DMS153 (cell line): ENCODE data around the gene R3HDM1.
"Not testable (repeated sequence)": the region's sequence is repeated elsewhere in the genome, so short reads cannot be mapped to it uniquely, and the experiment has no call there.

Source experiments
- DNase-seq: peaks from one replicate; lab custom pipeline; 2025; lab: John Stamatoyannopoulos, UW

The R3HDM1 gene

DNA sequence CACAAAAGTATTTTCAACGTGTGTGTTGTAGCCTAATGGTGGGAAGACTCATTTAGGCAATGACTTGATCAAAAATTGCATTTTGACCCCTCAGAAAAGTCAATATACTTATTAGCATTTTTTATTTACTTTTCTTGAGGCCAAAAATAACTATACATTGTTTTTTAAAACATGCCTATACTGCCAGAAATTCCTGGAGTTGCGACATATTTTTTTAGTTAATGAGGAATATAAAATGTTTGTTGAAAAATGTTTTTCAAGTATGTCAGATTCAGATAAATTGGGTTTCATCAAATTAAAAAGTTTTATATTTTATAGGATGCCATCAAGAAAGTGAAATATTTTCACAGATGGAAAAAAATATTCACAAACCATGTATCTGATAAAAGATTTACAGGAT lies 39.6 kb downstream of the R3HDM1 start:
- DNase-seq = no peak

DNA sequence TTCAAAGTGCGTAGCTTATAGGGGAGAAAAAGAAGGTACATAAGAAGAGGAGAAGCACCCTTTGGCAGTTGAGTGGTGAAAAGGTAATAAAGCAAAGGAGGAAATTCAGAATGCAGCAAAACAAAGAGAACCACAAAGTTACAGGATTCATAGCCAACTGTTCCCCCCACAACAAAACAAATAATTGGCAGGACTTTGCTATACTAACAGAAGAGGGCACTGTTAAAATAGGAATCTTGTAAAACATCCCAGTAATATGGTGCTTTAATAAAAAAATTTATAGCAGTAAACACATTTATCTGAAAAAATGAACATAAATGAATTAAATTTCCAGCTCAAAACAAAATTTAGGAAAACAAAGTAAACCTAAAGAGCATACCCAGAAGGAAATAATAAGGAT lies 42.3 kb downstream of the R3HDM1 start:
- no peak for DNase-seq

DNA sequence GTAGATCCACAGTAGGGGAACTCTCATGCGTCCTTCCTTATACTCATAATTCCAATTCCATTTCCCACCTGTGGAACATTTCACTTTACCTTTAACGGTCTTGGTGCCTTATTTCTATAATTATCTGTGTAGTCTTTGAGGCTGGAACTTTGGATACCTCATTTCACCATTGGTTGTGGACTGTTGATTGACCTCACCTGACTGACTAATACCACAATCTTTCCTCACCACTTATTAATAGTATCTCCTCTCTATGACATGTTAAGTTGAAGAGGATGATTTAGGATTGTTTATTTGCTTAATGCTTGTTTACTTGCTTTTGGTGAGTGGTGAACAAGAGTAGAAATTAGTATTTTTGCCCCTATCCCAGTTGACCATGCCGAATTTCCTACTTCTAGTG lies 50.0 kb downstream of the R3HDM1 start:
- DNase-seq = no peak

DNA sequence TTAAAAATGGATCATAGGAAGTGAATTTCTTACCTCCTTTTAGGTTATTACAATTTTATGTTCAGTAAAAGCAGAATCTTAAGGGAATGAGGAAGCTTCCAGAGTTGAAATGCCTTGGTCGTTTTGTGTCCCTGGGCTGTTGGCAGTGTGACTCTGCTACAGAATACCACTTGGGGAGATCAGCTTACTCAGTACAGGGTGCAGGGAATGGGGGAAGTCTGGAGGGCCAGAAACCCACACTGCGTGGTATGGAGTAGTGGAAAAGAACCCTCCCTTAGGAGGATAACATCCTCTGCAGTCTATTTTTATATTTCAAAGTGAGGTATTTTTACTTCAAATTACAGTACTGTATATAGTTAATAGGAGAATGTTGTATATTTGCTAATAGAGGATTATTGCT lies 51.1 kb downstream of the R3HDM1 start:
- DNase-seq = no peak

DNA sequence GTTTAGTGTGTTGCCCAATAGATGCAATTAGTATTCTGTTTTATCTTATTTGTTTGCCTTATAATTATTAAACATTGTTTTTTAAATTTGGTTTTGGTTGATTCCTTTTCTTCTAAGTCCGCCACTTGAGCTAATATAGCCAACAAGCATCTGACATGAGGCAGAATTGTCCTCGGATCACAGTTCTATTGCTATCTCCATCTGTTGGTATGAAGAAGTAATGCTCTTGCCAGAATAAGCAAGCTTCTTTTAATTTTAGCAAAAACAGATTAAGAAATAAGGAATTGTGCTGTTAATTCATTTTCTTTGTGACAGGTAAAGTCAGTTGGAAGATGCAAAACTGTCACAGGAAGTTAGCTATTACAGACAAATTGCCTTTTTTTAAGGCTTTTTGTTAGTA lies 54.3 kb downstream of the R3HDM1 start:
- DNase-seq = no peak

DNA sequence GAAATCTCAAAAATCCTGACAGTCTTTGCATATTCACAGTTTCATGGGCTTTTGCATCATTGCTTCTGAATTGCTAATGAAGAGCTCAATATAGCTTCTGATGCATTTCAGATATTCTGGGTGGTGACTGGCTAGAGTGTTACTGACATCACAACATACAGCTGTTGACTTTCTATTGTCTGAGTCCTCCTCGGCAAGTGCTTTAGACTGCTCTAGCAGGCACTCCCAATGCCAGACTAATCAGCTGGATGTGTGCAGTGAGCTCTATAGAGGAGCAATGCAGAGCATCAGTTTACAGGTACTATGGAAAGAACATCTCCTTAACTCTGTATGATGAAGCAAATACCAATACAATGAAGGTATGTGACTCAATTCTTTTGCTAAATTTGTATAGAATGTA lies 54.9 kb downstream of the R3HDM1 start:
- no peak for DNase-seq

DNA sequence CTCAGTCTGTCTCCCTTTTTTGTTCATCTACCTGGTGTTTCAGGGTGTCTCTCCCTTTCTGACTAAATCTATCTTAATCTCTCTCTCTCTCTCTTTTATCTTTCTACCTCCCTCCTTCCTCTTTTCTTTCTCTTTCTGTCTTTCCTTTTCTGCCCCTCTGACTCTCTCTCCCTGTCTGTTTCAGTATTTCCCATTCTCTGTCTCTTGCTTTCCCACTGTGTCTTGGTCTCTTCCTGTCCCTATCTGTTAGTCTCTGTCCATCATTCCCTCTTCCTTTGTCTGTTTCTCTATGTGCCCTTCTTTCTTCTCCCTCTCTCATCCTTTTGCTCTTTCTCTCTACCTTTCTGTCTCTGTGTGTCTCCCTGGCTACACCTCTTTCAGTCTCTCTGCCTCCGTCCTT lies 56.7 kb downstream of the R3HDM1 start:
- DNase-seq = no peak

DNA sequence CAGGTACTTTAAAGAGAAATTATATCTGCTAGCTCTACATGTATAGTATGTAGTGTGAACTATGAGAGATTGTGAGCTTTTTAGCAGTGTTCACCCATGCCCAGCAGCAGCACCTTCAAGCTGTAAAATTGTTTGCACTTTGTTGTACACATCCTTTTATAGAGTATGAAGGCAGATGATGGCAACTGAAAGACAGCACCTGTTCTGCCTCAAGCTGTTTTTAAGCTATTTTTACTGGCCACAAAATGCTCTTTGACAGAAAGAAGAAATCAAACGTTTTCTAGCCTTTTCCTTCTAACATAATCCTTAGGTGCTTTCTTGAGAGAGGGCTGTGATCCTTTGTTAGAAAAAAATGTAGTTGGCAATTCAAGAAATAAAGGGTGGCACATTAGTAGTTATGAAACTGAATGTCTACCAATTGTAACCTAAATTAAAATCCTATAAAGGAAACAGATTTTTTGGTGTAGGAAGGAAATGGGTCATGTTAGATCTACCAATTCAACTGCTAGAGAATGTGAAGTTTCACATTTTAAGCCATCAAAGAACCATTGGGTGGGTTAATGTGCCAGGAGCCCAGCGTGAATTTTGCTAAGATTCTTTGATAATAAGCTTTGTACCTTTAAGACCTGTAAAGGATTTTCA lies 59.5 kb downstream of the R3HDM1 start:
- no peak for DNase-seq

DNA sequence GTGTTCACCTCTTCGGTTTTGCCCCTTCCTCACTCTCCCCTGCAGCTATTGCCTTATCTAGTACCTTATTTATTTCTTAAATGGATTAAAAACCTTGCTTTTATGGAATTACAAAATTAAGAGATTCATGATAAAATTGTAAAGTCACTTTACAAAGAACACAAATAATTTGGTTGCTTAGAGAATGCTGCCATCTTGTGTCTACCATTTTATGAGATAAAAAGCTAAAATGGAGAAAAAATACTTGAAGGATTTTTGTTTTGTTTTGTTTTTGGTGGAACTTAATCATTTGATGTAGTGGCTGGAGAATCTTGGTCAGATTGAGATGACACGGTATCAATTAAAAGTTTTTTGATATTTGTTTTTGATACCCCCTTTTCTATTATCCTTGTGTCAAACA lies 69.6 kb downstream of the R3HDM1 start:
- DNase-seq = no peak

DNA sequence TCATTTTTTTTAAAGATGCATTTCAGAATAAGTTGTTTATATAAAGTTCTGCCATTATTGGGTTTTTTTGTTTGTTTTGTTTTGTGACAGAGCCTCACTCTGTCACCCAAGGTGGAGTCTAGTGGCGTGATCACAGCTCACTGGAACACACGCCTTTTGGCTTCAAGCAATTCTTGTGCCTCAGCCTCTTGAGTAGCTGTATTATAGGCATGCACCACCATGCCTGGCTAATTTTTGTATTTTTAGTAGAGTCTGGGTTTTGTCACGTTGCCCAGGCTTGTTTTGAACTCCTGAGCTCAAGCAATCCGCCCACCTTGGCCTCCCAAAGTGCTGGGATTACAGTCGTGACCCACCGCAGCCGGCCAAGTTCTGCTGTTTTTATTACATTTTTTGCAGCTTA lies 72.3 kb downstream of the R3HDM1 start:
- DNase-seq = no peak

DNA sequence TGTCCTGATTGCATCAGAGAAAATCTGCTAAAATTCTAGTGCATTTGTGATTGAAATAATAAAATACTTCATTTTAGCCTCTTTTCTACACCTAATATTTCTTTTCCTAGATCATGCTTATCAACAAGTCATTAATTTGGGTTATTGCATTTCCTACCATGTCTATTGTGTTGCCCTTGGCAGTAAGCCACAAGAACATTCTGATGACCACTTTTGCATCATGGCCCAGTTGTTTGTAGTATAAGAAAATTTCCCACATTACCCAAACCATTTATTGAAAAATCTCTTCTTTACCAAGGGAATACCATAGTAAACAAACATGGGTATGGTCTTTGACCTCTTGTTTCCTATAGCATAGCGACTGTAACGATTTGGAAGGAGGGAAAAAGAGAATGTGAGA lies 76.3 kb downstream of the R3HDM1 start:
- no peak for DNase-seq

DNA sequence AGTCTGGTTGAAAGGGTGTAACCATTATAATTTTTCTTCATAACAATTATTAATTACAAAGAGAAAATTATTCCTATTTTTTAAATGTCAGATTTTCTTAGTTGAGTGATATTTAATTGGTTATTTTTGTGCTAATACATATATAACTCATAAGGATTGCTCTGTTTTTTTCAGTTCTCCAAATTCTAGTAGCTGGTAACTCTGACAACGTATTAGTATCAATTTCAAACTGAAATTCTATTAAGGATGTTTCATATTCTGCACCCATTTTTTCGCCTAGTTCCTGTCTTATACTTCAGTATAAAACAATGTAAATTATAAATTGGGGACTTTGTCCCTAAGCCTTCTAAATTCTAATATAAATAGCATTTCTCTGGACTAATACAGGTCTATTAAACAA lies 81.0 kb downstream of the R3HDM1 start:
- DNase-seq = no peak

DNA sequence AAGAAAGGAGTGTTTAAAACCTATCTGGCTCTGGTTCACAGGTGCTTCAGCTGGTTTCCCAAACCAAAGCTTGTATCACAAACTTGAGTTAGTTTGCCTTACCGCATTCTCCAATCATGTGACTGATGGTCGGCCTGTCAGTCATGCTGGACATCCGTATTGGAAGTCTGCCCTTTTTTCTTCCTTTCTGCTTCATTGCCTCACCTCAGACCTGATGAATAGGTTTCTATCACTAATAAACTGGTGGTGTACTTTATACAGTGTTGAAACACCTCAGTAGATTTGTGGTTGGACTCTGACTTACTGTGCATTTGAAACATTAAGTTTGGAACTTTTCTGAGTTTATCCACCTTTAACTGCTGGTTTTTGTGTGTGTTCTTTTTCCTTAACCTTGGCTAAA lies 84.1 kb downstream of the R3HDM1 start:
- no peak for DNase-seq

DNA sequence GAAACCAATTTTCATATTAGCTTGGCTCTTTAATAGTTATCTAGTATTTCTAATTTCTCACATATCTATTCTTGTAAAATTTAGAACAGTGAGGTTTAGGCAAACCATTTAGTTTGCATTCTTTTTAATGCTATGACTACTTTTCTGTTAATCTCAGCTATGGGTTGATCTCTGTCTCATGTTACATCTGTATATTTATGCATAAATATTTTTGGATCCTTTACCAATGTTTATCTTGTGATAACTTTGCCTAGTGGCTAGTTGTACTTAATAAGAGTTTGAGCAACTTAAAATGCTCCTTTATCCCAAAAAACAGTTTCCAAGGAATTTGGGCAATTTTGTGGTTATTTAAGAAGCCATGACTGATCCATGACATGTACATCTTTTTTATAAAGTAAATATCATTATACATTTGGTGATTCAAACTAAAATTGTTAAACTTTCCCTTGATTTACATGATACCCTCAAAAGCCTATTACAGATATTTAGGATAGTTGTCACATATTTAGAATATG lies 86.3 kb downstream of the R3HDM1 start:
- DNase-seq = no peak

DNA sequence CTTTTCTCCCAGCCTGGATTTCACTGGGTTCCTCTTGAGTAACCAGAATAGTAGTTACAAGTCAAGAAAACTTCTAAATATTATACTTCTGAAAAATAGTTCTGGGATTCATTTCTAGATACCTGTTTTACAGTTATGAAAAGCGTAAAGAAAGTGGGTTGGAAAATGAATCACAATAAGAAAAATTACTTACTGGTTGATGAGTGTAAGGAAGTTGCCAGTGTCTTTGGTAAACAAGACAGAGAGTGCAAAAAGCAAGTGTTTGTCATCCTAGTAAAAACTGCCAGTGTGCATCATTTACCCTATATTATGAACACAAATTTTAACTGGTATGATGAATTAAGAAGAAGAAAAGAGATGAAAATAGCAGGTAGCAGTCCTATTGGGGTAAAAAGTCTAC lies 88.9 kb downstream of the R3HDM1 start:
- DNase-seq = no peak

DNA sequence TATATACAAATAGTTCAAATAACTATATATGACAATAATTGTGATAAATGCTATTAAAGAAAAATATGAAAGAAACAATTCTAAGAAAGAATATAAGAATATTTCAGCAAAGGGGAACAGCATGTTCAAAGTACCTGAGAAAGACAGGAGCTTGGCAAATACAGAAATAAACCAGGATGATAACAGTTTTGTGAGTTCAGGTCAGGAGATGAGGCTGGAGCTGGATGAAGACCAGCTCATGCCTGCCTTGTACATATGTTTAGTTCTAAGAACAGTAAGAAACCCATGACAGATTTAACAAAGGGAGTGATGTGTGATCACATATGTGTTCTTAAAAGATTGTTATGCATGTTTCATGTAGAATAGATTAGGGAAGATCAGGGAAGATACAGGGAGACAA lies 98.2 kb downstream of the R3HDM1 start:
- DNase-seq = no peak

DNA sequence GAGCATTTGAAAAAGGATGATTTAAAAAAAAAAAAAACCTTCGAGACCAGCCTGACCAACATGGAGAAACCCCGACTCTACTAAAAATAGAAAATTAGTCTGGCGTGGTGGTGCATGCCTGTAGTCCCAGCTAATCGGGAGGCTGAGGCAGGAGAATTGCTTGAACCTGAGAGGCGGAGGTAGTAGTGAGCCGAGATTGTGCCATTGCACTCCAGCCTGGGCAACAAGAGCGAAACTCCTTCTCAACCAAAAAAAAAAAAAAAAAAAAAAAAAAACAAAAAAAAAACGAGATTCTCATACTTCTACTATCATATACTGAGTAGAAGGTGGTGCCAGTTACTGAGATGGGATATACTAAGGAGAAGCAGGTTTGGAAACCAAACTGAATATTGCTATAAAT lies 98.8 kb downstream of the R3HDM1 start:
- not testable (repeated sequence) for DNase-seq

DNA sequence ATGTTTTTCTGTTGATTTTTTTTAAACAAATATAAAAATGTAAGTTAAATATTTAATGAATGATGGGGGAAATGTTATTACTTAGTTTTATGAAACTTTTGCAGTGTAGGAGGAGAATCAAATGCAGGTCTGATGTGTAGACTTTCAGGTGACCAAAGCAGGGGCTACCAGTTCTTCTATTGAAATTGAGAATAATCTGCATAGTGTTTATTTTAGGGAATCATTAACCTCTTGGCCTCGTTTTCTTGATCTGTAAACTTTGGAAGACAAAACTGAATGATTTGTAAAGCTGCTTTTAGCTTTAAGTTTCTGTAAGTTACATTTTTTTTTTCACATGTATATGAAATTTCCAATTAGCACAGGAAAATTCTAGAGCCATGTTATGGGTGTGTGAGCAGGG lies 99.2 kb downstream of the R3HDM1 start:
- DNase-seq = no peak

DNA sequence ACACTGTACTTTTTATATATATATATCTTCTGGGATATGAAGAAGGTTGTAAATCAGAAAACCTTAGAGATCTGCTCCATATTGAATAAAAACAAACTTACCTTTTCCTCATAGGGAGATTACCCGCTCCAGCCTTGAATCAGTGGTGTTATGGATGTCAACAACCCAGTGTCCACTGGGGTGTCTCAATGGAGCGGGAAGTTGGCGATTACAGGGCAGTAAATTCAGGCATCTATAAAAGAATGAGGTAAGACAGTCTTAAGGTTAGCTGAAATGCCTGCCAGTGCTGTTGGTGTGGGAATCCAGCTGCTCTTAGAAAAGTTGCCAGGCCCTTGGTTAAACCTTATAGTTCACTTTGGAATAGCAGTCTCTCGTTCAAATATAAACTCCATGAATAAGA lies 102.3 kb downstream of the R3HDM1 start:
- DNase-seq = no peak

DNA sequence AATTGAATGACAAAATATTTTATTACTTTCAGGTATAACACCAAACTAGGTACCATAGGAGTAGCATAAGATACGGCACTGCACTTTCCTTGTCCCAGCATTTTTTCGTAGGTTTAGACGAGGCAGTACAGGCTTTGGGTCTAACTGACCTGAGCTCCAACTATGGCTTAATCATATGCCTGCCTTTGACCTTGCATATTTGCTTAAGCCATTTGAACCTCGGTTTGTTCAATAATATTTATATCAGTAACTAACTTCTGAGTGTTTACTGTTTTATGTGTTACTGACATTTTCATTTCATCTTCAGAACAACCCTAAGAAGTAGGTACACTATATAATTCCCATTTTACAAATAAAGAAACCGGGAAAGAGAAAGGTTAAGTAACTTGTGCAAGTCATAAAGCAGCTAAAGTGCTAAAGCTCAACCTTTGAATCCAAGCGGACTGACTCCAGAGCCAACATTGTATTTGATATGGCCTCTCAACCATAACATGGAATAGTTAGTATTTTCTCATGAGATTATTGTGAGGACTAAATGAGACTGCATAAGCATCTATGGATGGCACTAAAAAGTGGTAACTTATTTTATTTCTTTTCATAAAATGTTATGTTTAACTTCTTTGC lies 104.0 kb downstream of the R3HDM1 start:
- DNase-seq = no peak

DNA sequence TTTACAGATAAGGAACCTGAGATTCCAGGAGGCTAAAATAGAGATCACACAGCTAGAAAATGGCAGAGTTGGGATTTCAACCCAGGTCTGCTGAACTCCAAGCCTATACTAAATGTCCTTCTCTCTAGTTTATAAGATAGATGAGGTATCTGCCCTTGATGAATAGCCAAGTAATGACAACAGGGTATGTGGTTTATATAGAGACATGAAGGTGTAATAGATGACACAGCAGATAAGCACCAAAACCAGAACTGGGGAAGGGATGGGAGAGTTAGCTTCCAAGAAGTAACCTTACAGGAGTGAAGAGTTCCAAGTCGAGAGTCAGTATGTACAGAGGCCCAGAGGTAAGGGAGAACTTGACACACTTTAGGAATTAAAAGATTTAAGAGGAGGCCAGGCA lies 105.7 kb downstream of the R3HDM1 start:
- no peak for DNase-seq

DNA sequence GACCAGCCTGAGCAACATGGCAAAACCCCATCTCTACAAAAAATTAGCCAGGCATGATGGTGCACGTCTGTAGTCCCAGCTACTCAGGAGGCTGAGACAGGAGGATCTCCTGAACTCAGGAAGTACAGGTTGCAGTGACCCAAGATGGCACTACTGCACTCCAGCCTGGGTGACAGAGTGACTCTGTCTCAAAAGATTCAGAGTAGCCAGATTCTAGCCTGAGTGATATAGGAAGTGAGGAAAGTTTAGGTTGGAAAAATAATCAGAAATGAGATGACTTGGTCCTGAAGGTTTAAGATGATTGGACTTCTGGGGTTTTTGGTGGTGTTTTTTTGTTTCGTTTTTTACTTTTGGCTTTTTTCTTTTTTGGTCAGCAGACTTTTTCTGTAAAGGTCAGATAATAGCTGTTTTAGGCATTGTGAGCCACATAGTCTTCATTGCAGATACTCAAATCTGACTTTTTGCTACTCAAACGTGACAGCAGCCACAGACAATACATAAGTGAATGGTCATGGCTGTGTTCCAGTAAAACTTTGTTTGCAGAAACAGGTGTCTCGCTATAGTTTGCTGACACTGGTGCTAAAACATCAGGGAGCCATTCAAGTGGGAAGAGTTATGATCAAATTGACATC lies 106.3 kb downstream of the R3HDM1 start:
- DNase-seq = no peak

DNA sequence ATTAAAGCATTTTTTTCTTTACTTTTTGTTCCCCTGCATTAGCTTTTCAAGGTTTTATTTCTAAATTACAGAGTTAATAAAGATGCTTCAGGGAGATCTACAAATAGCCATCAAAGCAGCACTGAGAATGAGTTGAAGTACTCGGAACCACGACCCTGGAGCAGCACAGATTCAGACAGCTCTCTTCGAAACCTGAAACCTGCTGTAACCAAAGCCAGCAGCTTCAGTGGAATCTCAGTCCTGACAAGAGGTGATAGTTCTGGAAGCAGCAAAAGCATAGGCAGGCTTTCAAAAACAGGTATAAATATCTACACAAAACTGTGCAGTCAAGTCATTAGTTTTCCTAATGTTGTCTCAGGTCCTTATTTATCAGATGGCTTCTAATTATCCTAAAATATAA lies 107.5 kb downstream of the R3HDM1 start:
- no peak for DNase-seq
